SK-N-SH (cell line): ENCODE measurements around the gene ERC1.

Source experiments
- CTCF ChIP-seq: fragments of 200-600 bp; sonication (generic); IDR thresholded peaks from 2 replicates; pipeline ENCODE4 v1.6.1; 2017; ENCODE audit warnings: antibody characterized with exemption, mild to moderate bottlenecking, moderate library complexity
- EP300 ChIP-seq, 2 experiments: IDR thresholded peaks; 2 replicates each; pipeline versions ENCODE4 v1.4.0 to v1.6.1; 2012; ENCODE audit warnings: borderline replicate concordance in 1 of 2, low read depth in 1 of 2, low read length in 1 of 2
- TF ChIP-seq, protein P1 (sequence below): fragments of 150-350 bp; IDR thresholded peaks from 2 replicates; pipeline ENCODE4 v1.6.1; 2016; ENCODE audit warnings: mild to moderate bottlenecking, low read depth, low read length

- TF ChIP-seq EP300 (IDR thresholded peaks at IDR 0.05; ENCODE audit: borderline replicate concordance in 1 of 2, low read depth in 1 of 2, low read length in 1 of 2) (no peak), CTCF (no peak)
- TF ChIP-seq, protein P1, sequence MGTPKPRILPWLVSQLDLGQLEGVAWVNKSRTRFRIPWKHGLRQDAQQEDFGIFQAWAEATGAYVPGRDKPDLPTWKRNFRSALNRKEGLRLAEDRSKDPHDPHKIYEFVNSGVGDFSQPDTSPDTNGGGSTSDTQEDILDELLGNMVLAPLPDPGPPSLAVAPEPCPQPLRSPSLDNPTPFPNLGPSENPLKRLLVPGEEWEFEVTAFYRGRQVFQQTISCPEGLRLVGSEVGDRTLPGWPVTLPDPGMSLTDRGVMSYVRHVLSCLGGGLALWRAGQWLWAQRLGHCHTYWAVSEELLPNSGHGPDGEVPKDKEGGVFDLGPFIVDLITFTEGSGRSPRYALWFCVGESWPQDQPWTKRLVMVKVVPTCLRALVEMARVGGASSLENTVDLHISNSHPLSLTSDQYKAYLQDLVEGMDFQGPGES = no peak
These were observed 339.4 kb downstream of the ERC1 start for GRCh38 chr12:1330477-1330827.
